Superior temporal gyrus (tissue), 1 donor: ENCODE data around the gene GAL.

ENCODE experiments used
- DNase-seq: peaks from one replicate; pipeline ENCODE4 v3.0.0-alpha.2; 2016; ENCODE audit errors: extremely low spot score

The GAL gene

GRCh38 chr11:68709062-68709461, 24.7 kb downstream of the GAL start:
- no peak for DNase-seq

GRCh38 chr11:68710409-68710808, 26.1 kb downstream of the GAL start:
- DNase-seq, result no peak

GRCh38 chr11:68711114-68711513, 26.8 kb downstream of the GAL start:
- DNase-seq, result no peak

- DNase-seq, result peak; percentile 34
Observed at GRCh38 chr11:68714060-68714856, 29.9 kb downstream of the GAL start.

- no peak for DNase-seq
Observed at GRCh38 chr11:68715456-68716122, 31.2 kb downstream of the GAL start.

- no peak for DNase-seq
Observed at GRCh38 chr11:68721075-68721474, 36.7 kb downstream of the GAL start.

GRCh38 chr11:68722143-68722542, 37.8 kb downstream of the GAL start:
- no peak for DNase-seq

- DNase-seq, result no peak
Observed at GRCh38 chr11:68724293-68724692, 39.9 kb downstream of the GAL start.

- DNase-seq, result peak; percentile 20
Observed at GRCh38 chr11:68727783-68728182, 43.4 kb downstream of the GAL start.

- no peak for DNase-seq
Observed at GRCh38 chr11:68734111-68734510, 49.8 kb downstream of the GAL start.

- DNase-seq, result no peak
Observed at GRCh38 chr11:68735125-68735524, 50.8 kb downstream of the GAL start.

- DNase-seq, result no peak
Observed at GRCh38 chr11:68735646-68736045, 51.3 kb downstream of the GAL start.
